HL-60 (cell line): ENCODE data around the gene TIGD1.
"Not testable (repeated sequence)": the region's sequence is repeated elsewhere in the genome, so short reads cannot be mapped to it uniquely, and the experiment has no call there.

ENCODE experiments used
- DNase-seq, 2 experiments: peaks; one replicate each; pipeline ENCODE4 v3.0.0-alpha.2; 2010 to 2020; ENCODE audit warnings: low read depth in 1 of 2, low spot score in 1 of 2
- H3K27ac ChIP-seq: fragments of 250-450 bp; sonication (Bioruptor Pico); replicated peaks from 2 replicates; pipeline ENCODE4 v1.5.1; 2020; ENCODE audit warnings: mild to moderate bottlenecking, moderate library complexity
- H3K27me3 ChIP-seq: fragments of 250-450 bp; sonication (Bioruptor Pico); 2 replicates; pipeline ENCODE4 v1.5.1; 2021; ENCODE audit warnings: mild to moderate bottlenecking, moderate library complexity; ENCODE audit not compliant: insufficient read depth, poor library complexity, severe bottlenecking
- H3K4me3 ChIP-seq: replicated peaks from 2 replicates; pipeline ENCODE4 v1.5.1; 2011; ENCODE audit warnings: mild to moderate bottlenecking, control low read depth, low read length; ENCODE audit not compliant: insufficient read depth
- GABPA ChIP-seq: IDR thresholded peaks from 2 replicates; pipeline ENCODE4 v1.6.1; 2012; ENCODE audit warnings: low read depth
- POLR2AphosphoS5 ChIP-seq: IDR thresholded peaks from 2 replicates; pipeline ENCODE4 v1.6.1; 2012; ENCODE audit warnings: low read depth
- SPI1 ChIP-seq: IDR thresholded peaks from 2 replicates; pipeline ENCODE4 v1.6.1; 2012; ENCODE audit warnings: low read depth, mild to moderate bottlenecking, borderline replicate concordance
- TF ChIP-seq, protein P1 (sequence below): IDR thresholded peaks from one replicate; pipeline ENCODE4 v1.5.1; 2011; ENCODE audit warnings: low read length, control low read depth, inconsistent platforms; ENCODE audit not compliant: insufficient read depth
- TF ChIP-seq, protein P2 (sequence below): IDR thresholded peaks from 2 replicates; pipeline ENCODE4 v1.6.1; 2012; ENCODE audit warnings: low read depth; ENCODE audit not compliant: insufficient replicate concordance

Gene TIGD1

DNA sequence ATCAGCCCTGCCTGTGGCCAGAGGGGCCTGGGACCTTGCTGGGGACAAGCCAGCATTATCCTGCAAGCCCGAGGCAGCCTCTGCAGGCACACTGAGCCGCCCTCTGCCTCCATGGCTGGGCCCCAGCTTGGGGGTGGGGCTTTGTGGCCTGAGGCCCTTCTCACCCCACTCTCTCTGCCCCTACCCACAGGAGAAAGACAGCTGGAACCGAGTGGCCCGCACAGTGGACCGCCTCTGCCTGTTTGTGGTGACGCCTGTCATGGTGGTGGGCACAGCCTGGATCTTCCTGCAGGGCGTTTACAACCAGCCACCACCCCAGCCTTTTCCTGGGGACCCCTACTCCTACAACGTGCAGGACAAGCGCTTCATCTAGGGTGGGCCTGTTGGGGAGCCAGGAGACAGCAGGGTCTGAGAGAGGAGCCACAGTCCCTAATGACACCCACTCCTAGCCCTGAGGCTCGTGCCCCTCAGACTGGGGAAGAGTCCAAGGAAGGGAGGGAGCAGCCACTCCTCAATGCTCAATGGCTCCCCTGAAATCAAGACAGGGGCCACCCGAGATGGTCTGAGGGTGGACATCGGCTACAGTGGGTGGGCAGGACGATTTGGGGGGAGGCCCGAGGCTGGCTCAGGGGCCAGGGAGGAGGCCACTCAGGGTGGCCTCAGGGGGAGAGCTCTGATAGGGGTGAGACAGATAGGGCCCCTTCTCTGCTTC lies 15.3 kb downstream of the TIGD1 start:
- DNase-seq: no peak
- TF ChIP-seq POLR2AphosphoS5: no peak
- TF ChIP-seq, protein P1, sequence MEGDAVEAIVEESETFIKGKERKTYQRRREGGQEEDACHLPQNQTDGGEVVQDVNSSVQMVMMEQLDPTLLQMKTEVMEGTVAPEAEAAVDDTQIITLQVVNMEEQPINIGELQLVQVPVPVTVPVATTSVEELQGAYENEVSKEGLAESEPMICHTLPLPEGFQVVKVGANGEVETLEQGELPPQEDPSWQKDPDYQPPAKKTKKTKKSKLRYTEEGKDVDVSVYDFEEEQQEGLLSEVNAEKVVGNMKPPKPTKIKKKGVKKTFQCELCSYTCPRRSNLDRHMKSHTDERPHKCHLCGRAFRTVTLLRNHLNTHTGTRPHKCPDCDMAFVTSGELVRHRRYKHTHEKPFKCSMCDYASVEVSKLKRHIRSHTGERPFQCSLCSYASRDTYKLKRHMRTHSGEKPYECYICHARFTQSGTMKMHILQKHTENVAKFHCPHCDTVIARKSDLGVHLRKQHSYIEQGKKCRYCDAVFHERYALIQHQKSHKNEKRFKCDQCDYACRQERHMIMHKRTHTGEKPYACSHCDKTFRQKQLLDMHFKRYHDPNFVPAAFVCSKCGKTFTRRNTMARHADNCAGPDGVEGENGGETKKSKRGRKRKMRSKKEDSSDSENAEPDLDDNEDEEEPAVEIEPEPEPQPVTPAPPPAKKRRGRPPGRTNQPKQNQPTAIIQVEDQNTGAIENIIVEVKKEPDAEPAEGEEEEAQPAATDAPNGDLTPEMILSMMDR: no peak
- no peak for TF ChIP-seq SPI1
- TF ChIP-seq, protein P2, sequence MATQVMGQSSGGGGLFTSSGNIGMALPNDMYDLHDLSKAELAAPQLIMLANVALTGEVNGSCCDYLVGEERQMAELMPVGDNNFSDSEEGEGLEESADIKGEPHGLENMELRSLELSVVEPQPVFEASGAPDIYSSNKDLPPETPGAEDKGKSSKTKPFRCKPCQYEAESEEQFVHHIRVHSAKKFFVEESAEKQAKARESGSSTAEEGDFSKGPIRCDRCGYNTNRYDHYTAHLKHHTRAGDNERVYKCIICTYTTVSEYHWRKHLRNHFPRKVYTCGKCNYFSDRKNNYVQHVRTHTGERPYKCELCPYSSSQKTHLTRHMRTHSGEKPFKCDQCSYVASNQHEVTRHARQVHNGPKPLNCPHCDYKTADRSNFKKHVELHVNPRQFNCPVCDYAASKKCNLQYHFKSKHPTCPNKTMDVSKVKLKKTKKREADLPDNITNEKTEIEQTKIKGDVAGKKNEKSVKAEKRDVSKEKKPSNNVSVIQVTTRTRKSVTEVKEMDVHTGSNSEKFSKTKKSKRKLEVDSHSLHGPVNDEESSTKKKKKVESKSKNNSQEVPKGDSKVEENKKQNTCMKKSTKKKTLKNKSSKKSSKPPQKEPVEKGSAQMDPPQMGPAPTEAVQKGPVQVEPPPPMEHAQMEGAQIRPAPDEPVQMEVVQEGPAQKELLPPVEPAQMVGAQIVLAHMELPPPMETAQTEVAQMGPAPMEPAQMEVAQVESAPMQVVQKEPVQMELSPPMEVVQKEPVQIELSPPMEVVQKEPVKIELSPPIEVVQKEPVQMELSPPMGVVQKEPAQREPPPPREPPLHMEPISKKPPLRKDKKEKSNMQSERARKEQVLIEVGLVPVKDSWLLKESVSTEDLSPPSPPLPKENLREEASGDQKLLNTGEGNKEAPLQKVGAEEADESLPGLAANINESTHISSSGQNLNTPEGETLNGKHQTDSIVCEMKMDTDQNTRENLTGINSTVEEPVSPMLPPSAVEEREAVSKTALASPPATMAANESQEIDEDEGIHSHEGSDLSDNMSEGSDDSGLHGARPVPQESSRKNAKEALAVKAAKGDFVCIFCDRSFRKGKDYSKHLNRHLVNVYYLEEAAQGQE: no peak
- H3K4me3 ChIP-seq: no peak overlapping the region
- no peaks in the 10 kb centered on the region for H3K27me3 ChIP-seq
- H3K27ac ChIP-seq: no peak overlapping the region

DNA sequence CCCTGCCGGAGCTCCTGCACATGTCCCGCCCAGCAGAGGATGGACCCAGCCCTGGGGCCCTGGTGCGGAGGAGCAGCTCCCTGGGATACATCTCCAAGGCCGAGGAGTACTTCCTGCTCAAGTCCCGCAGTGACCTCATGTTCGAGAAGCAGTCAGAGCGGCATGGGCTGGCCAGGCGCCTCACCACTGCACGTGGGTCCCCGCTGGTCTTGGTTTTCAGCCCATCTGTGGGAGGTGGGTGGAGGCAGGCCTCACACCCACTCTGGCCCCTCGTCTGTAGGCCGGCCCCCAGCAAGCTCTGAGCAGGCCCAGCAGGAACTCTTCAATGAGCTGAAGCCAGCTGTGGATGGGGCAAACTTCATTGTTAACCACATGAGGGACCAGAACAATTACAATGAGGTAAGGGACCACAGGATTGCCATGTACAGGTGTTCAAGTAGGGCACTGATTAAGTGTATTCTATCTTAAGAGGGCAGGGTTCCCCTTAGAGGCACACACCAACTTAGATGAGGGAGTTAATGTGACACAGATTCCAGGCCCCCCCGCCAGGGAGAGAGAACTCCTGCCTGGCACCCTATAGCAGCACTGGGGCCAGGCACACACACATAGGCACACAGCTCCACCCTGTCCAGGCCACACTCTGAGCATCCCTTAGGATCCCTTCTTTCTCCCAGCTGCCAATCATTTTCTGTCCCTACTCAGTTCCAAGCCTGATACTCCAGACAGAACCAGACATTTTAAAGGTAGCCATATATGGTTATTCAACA lies 16.2 kb downstream of the TIGD1 start:
- Histone ChIP-seq H3K27me3 (no peaks in the 10 kb centered on the region), H3K27ac (no peak overlapping the region), H3K4me3 (no peak overlapping the region)
- TF ChIP-seq, protein P1: no peak
- TF ChIP-seq, protein P2: no peak
- TF ChIP-seq POLR2AphosphoS5 (no peak), GABPA (no peak)
- no peak for DNase-seq

DNA sequence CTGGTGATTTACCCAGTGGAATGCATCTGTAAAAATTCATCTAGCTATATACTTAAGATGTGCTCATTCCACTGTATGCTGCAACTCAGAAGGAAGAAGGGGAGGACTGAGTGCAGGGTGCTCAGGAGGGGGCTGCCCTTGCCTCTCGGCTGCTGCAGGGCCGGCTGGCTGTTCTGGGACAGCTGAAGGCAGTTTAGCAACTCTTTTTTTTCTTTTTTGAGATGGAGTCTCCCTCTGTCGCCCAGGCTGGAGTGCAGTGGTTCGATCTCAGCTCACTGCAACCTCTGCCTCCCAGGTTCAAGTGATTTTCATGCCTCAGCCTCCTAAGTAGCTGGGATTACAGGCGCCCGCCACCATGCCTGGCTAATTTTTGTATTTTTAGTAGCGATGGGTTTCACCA lies 17.5 kb downstream of the TIGD1 start:
- not testable (repeated sequence) for H3K27ac ChIP-seq, DNase-seq, H3K27me3 ChIP-seq, H3K4me3 ChIP-seq

DNA sequence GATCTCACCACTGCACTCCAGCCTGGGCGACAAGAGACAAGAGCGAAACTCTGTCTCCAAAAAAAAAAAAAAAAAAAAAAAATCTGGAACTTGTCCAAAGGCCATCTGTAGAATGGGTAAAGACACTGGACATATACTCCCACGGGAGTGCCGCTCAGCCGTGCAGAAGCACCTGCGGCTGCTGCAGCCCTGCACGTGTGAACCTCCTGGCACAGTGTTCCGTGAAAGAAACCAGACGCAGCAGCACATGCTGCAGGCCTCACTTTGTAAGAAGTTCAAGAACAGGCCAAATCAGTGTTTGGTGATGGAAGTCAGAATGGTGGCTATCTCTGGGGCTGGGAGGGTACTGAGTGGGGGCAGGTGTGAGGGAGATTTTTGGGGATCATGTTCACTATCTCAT lies 17.9 kb downstream of the TIGD1 start:
- no peak for DNase-seq
- Histone ChIP-seq H3K27ac (no peak overlapping the region), H3K27me3 (no peaks in the 10 kb centered on the region), H3K4me3 (no peak overlapping the region)
- no peak for TF ChIP-seq SPI1
- TF ChIP-seq POLR2AphosphoS5: no peak
- TF ChIP-seq, protein P1: no peak
- TF ChIP-seq, protein P2: no peak
- no peak for TF ChIP-seq GABPA
